Neural crest cell (in vitro differentiated cells): ENCODE data around the gene MAVS. TPM values are rescaled to one million over a fixed set of nuclear protein-coding genes. Genes with fewer than 3 reads are reported as not detected.
A peak's percentile ranks its signal among the peaks of the same experiment; 100 is the strongest.

Experiments
- DNase-seq: peaks from one replicate; pipeline ENCODE4 v3.0.0; 2021; ENCODE audit warnings: low read depth, mixed read lengths, low spot score
- H3K27ac Mint-ChIP-seq: one replicate; pipeline ENCODE4 v1.8.0; 2021; ENCODE audit warnings: mild to moderate bottlenecking, mixed read lengths; ENCODE audit not compliant: unreplicated experiment
- H3K27me3 Mint-ChIP-seq: 2 replicates; pipeline ENCODE4 v1.8.0; 2021; ENCODE audit warnings: low read depth, mild to moderate bottlenecking, mixed read lengths
- H3K36me3 Mint-ChIP-seq: 2 replicates; pipeline ENCODE4 v1.8.0; 2021; ENCODE audit warnings: low read depth, mild to moderate bottlenecking, mixed read lengths
- H3K4me1 Mint-ChIP-seq: 2 replicates; pipeline ENCODE4 v1.8.0; 2021; ENCODE audit warnings: mixed read lengths
- H3K4me3 Mint-ChIP-seq: one replicate; pipeline ENCODE4 v1.8.0; 2021; ENCODE audit warnings: mild to moderate bottlenecking, mixed read lengths
- H3K9me3 Mint-ChIP-seq: 2 replicates; pipeline ENCODE4 v1.8.0; 2021; ENCODE audit warnings: mixed read lengths
- total RNA-seq: library from RNA; stranded (reverse); gene quantifications from 2 replicates; pipeline ENCODE4 v1.2.1, GENCODE V29; 2021
- TF ChIP-seq, protein P1 (sequence below): fragments of 200-600 bp; sonication (generic); conservative IDR thresholded peaks from 2 replicates; pipeline ENCODE4 v1.5.0; 2021; ENCODE audit warnings: antibody characterized with exemption, mild to moderate bottlenecking

MAVS gene
- total RNA-seq, 1 donor from 2014 or later: 37.2 TPM

DNA sequence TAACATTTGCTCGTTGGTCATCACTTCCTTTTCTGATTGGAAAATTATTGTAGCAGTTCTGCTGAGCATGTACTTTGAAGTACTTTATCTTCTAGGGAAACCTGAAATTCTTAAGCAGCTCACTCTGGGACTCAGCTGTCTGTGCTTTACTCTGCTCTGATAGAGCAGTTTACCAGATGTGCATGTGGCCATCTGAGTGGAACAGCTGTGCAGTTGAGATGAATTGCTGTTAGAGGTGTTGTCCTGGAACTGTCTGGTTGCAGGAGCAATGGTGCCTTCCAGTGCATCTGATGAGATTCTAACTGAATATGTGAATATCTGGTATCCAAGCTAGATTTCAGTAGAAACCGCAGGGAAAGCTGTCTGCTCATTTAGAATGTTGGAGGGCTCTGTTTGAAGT, 69.7 kb downstream of the MAVS start:
- Mint-ChIP-seq H3K27ac (no peak overlapping the region), H3K36me3 (peaks cover 39% of the 10 kb centered on the region), H3K9me3 (no peaks in the 10 kb centered on the region), H3K4me1 (peaks cover 3% of the 10 kb centered on the region), H3K4me3 (no peak overlapping the region), H3K27me3 (no peaks in the 10 kb centered on the region)
- no peak for DNase-seq
- TF ChIP-seq, protein P1, sequence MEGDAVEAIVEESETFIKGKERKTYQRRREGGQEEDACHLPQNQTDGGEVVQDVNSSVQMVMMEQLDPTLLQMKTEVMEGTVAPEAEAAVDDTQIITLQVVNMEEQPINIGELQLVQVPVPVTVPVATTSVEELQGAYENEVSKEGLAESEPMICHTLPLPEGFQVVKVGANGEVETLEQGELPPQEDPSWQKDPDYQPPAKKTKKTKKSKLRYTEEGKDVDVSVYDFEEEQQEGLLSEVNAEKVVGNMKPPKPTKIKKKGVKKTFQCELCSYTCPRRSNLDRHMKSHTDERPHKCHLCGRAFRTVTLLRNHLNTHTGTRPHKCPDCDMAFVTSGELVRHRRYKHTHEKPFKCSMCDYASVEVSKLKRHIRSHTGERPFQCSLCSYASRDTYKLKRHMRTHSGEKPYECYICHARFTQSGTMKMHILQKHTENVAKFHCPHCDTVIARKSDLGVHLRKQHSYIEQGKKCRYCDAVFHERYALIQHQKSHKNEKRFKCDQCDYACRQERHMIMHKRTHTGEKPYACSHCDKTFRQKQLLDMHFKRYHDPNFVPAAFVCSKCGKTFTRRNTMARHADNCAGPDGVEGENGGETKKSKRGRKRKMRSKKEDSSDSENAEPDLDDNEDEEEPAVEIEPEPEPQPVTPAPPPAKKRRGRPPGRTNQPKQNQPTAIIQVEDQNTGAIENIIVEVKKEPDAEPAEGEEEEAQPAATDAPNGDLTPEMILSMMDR: no peak

DNA sequence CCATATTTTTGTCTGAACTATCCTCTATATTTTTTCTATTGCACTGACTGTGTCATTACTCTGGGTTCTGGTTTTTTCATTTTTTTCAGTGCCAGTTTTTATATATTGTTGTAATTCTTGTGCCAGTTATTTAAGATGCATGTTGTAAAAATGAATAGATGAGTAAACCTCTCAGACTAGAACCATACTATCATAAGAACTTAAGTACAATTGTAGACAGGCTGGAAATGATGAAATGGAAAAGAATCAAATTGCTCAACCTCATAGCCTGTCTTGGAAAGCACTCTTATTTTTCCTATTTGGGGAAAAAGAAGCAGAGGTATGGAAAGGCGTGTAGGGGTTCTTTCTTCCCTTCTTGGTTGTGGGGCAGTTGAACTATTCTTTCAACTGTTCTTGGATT, 72.7 kb downstream of the MAVS start:
- no peak overlapping the region for H3K4me3 Mint-ChIP-seq
- no peaks in the 10 kb centered on the region for H3K9me3 Mint-ChIP-seq
- TF ChIP-seq, protein P1: no peak
- H3K4me1 Mint-ChIP-seq: peaks cover 11% of the 10 kb centered on the region
- H3K36me3 Mint-ChIP-seq: peaks cover 28% of the 10 kb centered on the region
- no peaks in the 10 kb centered on the region for H3K27me3 Mint-ChIP-seq
- H3K27ac Mint-ChIP-seq: no peak overlapping the region
- no peak for DNase-seq

DNA sequence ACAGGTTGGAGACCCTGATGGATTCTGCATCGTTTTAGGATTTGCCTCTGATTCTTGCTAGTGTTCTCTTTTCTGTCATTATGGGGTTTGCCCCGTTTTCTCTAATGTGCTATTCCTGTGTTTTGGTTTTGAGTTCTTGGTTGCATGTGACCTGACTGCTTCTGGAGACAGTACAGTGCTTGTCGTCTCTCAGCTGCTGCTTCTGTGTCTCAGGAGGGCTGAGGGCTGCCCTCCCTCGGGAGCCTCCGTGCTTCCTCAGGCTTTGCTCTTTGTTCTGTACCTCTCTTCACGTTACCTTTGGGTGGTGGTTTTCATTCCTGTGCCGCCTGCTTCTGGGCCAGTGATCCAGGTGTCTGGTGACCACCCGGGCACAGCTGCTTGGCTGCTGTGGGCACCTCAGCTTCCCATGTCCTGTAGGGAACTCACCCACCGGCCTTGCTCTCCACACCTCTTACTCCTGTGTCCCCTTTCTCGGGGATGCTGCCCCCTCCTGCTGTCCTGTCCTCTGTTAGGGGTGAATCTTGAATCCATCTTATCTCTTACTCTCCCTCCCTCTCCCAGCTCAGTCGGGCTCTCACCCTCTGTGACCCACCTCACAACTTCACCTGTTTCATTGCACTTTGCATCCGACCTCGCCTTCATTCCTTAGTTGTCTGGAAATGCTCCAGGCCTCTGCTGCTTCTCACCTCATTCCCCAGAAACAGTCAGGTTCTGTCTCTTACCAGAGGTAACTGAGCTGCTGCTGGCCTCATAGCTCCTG, 75.8 kb downstream of the MAVS start:
- Mint-ChIP-seq H3K27me3 (no peaks in the 10 kb centered on the region), H3K36me3 (peaks cover 17% of the 10 kb centered on the region), H3K4me3 (no peak overlapping the region), H3K9me3 (no peaks in the 10 kb centered on the region), H3K4me1 (peaks cover 22% of the 10 kb centered on the region), H3K27ac (peak overlapping the region; percentile 44)
- DNase-seq: no peak
- TF ChIP-seq, protein P1: no peak

DNA sequence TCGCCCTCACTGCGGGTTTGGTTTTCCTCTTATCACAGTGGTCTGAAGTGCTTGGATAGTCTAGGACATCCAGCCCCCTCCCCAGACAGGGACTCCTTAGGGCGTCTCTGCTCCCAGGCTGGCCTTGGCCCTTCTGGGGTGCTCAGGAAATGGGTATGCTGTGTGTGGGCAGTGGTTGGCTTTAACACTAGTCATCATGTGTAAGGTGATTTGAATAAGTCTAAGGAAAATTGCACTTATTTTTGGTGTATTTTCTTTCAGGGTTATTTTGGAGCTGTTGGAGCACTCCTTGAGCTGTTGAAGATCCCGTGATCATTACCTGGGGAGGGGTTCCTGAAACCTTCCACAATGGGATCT, 76.3 kb downstream of the MAVS start:
- no peak for DNase-seq
- TF ChIP-seq, protein P1: no peak
- Mint-ChIP-seq H3K4me1 (peaks cover 24% of the 10 kb centered on the region), H3K27ac (no peak overlapping the region), H3K36me3 (peaks cover 18% of the 10 kb centered on the region), H3K27me3 (no peaks in the 10 kb centered on the region), H3K4me3 (peak overlapping the region; percentile 18), H3K9me3 (no peaks in the 10 kb centered on the region)

DNA sequence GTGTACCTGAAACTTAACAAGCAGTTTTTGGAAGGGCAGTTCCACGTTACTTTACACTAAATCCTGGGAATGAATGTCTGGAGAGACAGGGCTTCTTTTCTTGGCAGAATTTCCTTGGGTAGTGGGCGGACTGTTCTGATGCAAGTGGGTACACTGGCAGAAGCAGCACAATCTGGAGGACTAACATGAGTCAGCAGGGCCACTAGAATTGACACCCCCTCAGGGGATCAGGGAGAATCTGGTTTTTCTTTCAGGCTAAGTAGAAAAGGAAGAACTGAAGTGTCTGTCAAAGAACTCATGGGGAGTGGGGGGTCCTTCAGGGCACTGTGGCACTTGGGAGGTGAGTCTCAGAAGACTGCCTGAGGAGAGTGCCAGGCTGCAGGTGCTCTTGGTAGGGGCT, 77.2 kb downstream of the MAVS start:
- peaks cover 3% of the 10 kb centered on the region for H3K27me3 Mint-ChIP-seq
- peaks cover 28% of the 10 kb centered on the region for H3K4me1 Mint-ChIP-seq
- TF ChIP-seq, protein P1: no peak
- H3K27ac Mint-ChIP-seq: no peak overlapping the region
- no peak overlapping the region for H3K4me3 Mint-ChIP-seq
- peaks cover 14% of the 10 kb centered on the region for H3K36me3 Mint-ChIP-seq
- no peaks in the 10 kb centered on the region for H3K9me3 Mint-ChIP-seq
- no peak for DNase-seq
